ENCODE results near the gene EXOC1L.

Gene EXOC1L

DNA sequence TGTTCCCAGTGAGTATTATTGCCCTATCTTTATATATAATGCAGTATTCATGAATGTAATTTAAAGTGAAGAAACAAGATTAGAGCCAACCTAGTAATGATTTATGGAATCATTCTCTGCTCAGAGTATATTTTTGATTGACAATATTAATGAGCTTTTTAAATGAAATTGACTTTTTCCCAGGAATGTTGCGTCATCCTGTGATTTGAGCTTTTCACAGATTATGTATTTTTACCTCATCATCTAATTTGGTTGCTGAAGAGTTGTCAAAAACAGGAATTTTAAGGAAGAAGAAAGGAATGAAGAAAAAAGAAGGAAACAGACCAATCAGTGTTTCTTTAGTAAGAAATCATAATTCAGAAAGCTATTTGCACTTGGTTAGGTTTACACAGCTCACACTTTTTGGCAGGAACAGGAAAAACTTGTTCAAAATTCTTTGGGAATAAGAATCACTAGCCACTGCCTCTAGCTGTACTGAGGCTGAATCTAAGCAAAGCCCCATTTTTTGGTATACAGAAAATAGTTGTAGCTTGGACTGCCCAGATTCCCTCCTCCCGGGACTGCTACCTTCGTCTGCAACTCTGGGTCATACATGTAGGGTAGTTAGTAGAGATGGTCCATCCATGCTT lies 61.2 kb downstream of the EXOC1L start:
- Histone ChIP-seq H3K36me3 (peaks cover 84% of the 10 kb centered on the region), H3K4me3 (ENCODE audit: low read depth in 1 of 2, low read length in 1 of 2) (no peak overlapping the region), H3K9me3 (no peaks in the 10 kb centered on the region), H3K27me3 (no peaks in the 10 kb centered on the region), H3K27ac (no peak overlapping the region), H3K4me1 (ENCODE audit: control insufficient read depth in 1 of 2, insufficient read depth in 1 of 2, low read depth in 1 of 2, low read length in 1 of 2) (no peaks in the 10 kb centered on the region)
- TF ChIP-seq CTCF (IDR thresholded peaks at IDR 0.05) = no peak

GRCh38 chr4:55884093-55884850 lies 64.7 kb downstream of the EXOC1L start:
- Histone ChIP-seq H3K36me3 (peaks cover 72% of the 10 kb centered on the region), H3K27ac (no peak overlapping the region), H3K9me3 (no peaks in the 10 kb centered on the region), H3K4me1 (ENCODE audit: control insufficient read depth in 1 of 2, insufficient read depth in 1 of 2, low read depth in 1 of 2, low read length in 1 of 2) (no peaks in the 10 kb centered on the region), H3K4me3 (ENCODE audit: low read depth in 1 of 2, low read length in 1 of 2) (no peak overlapping the region), H3K27me3 (no peaks in the 10 kb centered on the region)
- no peak for TF ChIP-seq CTCF (IDR thresholded peaks at IDR 0.05)

GRCh38 chr4:55884851-55885219 lies 65.2 kb downstream of the EXOC1L start:
- Histone ChIP-seq H3K9me3 (no peaks in the 10 kb centered on the region), H3K27ac (no peak overlapping the region), H3K4me1 (ENCODE audit: control insufficient read depth in 1 of 2, insufficient read depth in 1 of 2, low read depth in 1 of 2, low read length in 1 of 2) (no peaks in the 10 kb centered on the region), H3K27me3 (no peaks in the 10 kb centered on the region), H3K36me3 (peaks cover 72% of the 10 kb centered on the region), H3K4me3 (ENCODE audit: low read depth in 1 of 2, low read length in 1 of 2) (no peak overlapping the region)
- TF ChIP-seq CTCF (IDR thresholded peaks at IDR 0.05) = no peak

Measured in neutrophil (primary cell).